RWPE2 (cell line): ENCODE measurements around the gene TANC1.

Source experiments
- ATAC-seq: fragments of 200-7000 bp; cut with Tn5 transposase; 3 replicates; pipeline ENCODE4 v1.9.1; 2021; ENCODE audit warnings: low read depth
- DNase-seq: peaks from one replicate; pipeline ENCODE4 v3.0.0-alpha.2; 2020; ENCODE audit warnings: low spot score
- H3K27ac ChIP-seq: fragments of 450-650 bp; 2 replicates; pipeline ENCODE4 v1.5.1; 2017; ENCODE audit warnings: mild to moderate bottlenecking; ENCODE audit not compliant: poor library complexity, severe bottlenecking
- H3K27me3 ChIP-seq: fragments of 250-450 bp; sonication (Bioruptor Pico); 2 replicates; pipeline ENCODE4 v1.5.1; 2021; ENCODE audit warnings: mild to moderate bottlenecking, moderate library complexity; ENCODE audit not compliant: insufficient read depth, poor library complexity, severe bottlenecking
- H3K36me3 ChIP-seq: fragments of 250-450 bp; sonication (Bioruptor Pico); 2 replicates; pipeline ENCODE4 v1.5.1; 2020; ENCODE audit warnings: low read depth, mild to moderate bottlenecking, moderate library complexity
- H3K4me1 ChIP-seq: fragments of 250-450 bp; sonication (Bioruptor Pico); 2 replicates; pipeline ENCODE4 v1.5.1; 2021; ENCODE audit warnings: mild to moderate bottlenecking, moderate library complexity; ENCODE audit not compliant: insufficient read depth, poor library complexity, severe bottlenecking
- H3K4me3 ChIP-seq: fragments of 250-450 bp; sonication (Bioruptor Pico); 2 replicates; pipeline ENCODE4 v1.5.1; 2021; ENCODE audit warnings: mild to moderate bottlenecking, moderate library complexity; ENCODE audit not compliant: severe bottlenecking
- H3K9me3 ChIP-seq: fragments of 250-450 bp; sonication (Bioruptor Pico); 2 replicates; pipeline ENCODE4 v1.5.1; 2021; ENCODE audit warnings: mild to moderate bottlenecking, moderate library complexity; ENCODE audit not compliant: severe bottlenecking
- CTCF ChIP-seq: fragments of 450-650 bp; IDR thresholded peaks from one replicate; pipeline ENCODE4 v1.5.1; 2017; ENCODE audit warnings: mild to moderate bottlenecking, moderate library complexity; ENCODE audit not compliant: poor library complexity, severe bottlenecking

TANC1 gene

GRCh38 chr2:159202568-159203071, 234.2 kb downstream of the TANC1 start:
- Histone ChIP-seq H3K27me3 (no peaks in the 10 kb centered on the region), H3K4me3 (no peak overlapping the region), H3K36me3 (peaks cover 41% of the 10 kb centered on the region), H3K9me3 (no peaks in the 10 kb centered on the region), H3K27ac (no peak overlapping the region), H3K4me1 (no peaks in the 10 kb centered on the region)
- TF ChIP-seq CTCF: no peak
- peak; percentile 22; the same call in 1 of the 3 replicates for ATAC-seq
- no peak for DNase-seq

- DNase-seq: no peak
- H3K27me3 ChIP-seq: no peaks in the 10 kb centered on the region
- no peak for ATAC-seq
- H3K9me3 ChIP-seq: no peaks in the 10 kb centered on the region
- H3K36me3 ChIP-seq: peaks cover 25% of the 10 kb centered on the region
- no peak overlapping the region for H3K27ac ChIP-seq
- TF ChIP-seq CTCF: no peak
- no peak overlapping the region for H3K4me3 ChIP-seq
- H3K4me1 ChIP-seq: no peaks in the 10 kb centered on the region
Observed at GRCh38 chr2:159204381-159205144, 236.1 kb downstream of the TANC1 start.

GRCh38 chr2:159206736-159207380, 238.4 kb downstream of the TANC1 start:
- Histone ChIP-seq H3K27ac (no peak overlapping the region), H3K4me1 (no peaks in the 10 kb centered on the region), H3K36me3 (peaks cover 17% of the 10 kb centered on the region), H3K27me3 (no peaks in the 10 kb centered on the region), H3K4me3 (no peak overlapping the region), H3K9me3 (no peaks in the 10 kb centered on the region)
- TF ChIP-seq CTCF: no peak
- no peak for ATAC-seq
- no peak for DNase-seq

GRCh38 chr2:159208438-159208837, 240.0 kb downstream of the TANC1 start:
- Histone ChIP-seq H3K27me3 (no peaks in the 10 kb centered on the region), H3K4me1 (no peaks in the 10 kb centered on the region), H3K9me3 (no peaks in the 10 kb centered on the region), H3K36me3 (peaks cover 18% of the 10 kb centered on the region), H3K4me3 (no peak overlapping the region), H3K27ac (no peak overlapping the region)
- DNase-seq (no peak), ATAC-seq (no peak)
- TF ChIP-seq CTCF: no peak
